Measurements from ENCODE around the gene SIGLEC9. TPM values are rescaled to one million over a fixed set of nuclear protein-coding genes. Genes with fewer than 3 reads are reported as not detected.
"Not testable (repeated sequence)": the region's sequence is repeated elsewhere in the genome, so short reads cannot be mapped to it uniquely, and the experiment has no call there.

Gene SIGLEC9
- total RNA-seq, 2 donors from 2014 or later: 0.33 to 1.3 TPM

DNA sequence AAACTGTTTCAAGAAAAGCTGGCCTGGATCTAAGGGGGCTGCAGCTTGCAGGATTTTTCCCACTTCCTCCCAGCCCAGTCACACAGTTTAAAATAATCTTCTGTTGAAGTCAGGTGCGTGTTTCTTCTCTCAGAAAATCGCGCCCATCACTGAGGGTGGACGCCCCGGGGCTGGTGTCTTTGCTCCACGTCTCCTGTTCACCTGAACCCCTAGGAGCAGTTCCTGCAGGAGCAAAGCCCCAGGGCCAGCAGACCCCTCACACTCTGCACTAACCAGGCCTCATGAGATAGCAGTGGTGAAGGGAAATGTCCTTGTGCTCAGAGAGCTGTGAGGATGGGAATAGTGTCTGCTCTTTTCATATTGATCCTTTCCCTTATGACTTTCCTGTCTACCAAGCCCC, 16.5 kb downstream of the SIGLEC9 start:
- H3K27me3 ChIP-seq: no peaks in the 10 kb centered on the region
- H3K4me3 ChIP-seq: no peak overlapping the region
- no peaks in the 10 kb centered on the region for H3K4me1 ChIP-seq
- intact Hi-C loops (cut with DNase I): no loop called here
- H3K9me3 ChIP-seq: no peaks in the 10 kb centered on the region
- TF ChIP-seq POLR2A (IDR thresholded peaks at IDR 0.05): no peak
- TF ChIP-seq, protein P1, sequence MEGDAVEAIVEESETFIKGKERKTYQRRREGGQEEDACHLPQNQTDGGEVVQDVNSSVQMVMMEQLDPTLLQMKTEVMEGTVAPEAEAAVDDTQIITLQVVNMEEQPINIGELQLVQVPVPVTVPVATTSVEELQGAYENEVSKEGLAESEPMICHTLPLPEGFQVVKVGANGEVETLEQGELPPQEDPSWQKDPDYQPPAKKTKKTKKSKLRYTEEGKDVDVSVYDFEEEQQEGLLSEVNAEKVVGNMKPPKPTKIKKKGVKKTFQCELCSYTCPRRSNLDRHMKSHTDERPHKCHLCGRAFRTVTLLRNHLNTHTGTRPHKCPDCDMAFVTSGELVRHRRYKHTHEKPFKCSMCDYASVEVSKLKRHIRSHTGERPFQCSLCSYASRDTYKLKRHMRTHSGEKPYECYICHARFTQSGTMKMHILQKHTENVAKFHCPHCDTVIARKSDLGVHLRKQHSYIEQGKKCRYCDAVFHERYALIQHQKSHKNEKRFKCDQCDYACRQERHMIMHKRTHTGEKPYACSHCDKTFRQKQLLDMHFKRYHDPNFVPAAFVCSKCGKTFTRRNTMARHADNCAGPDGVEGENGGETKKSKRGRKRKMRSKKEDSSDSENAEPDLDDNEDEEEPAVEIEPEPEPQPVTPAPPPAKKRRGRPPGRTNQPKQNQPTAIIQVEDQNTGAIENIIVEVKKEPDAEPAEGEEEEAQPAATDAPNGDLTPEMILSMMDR (IDR thresholded peaks at IDR 0.05): no peak
- no peak for ATAC-seq
- WGBS, 2 donors: 49 to 54% methylated on average over 6 of the region's 6 CpGs
- H3K36me3 ChIP-seq (replicated peaks in 1 of 2; ENCODE audit: insufficient read depth in 1 of 2, low read depth in 2 of 2): no peaks in the 10 kb centered on the region
- H3K27ac ChIP-seq: no peak overlapping the region
- DNase-seq: no peak

DNA sequence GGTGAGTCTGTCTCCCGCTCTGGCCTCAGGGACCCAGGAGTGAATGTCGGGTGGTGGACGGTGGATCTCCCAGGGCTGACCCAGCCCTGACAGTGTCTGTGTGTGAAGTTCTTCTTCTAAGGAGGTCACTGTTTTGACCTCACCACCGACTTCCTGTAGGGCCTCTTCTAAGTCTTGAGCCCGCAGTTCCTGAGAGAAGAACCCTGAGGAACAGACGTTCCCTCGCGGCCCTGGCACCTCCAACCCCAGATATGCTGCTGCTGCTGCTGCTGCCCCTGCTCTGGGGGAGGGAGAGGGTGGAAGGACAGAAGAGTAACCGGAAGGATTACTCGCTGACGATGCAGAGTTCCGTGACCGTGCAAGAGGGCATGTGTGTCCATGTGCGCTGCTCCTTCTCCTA, 17.4 kb downstream of the SIGLEC9 start, which contains the start of gene SIGLEC7:
SIGLEC7 (plus strand) TSS at position 183 of the 400 bp plus-strand sequence; CDS start at position 252, 69 bp downstream.
- ATAC-seq (no peak), DNase-seq (peak in 1 of 4 donors; percentile 72)
- TF ChIP-seq POLR2A (IDR thresholded peaks at IDR 0.05): peak in 1 of 3 donors; percentile 48
- TF ChIP-seq, protein P1 (IDR thresholded peaks at IDR 0.05): no peak
- intact Hi-C loops (cut with DNase I): no loop called here
- peak within 1 kb of the TSS in 1 of 4 donors; percentile 63 for H3K27ac ChIP-seq
- H3K9me3 ChIP-seq: no peaks in the 10 kb centered on the region
- no peaks in the 10 kb centered on the region for H3K4me1 ChIP-seq
- no peak within 1 kb of the TSS for H3K4me3 ChIP-seq
- H3K36me3 ChIP-seq (replicated peaks in 1 of 2; ENCODE audit: insufficient read depth in 1 of 2, low read depth in 2 of 2): no peaks in the 10 kb centered on the region
- 49% methylated on average over 14 of the region's 14 CpGs for WGBS, 2 donors
- no peaks in the 10 kb centered on the region for H3K27me3 ChIP-seq

DNA sequence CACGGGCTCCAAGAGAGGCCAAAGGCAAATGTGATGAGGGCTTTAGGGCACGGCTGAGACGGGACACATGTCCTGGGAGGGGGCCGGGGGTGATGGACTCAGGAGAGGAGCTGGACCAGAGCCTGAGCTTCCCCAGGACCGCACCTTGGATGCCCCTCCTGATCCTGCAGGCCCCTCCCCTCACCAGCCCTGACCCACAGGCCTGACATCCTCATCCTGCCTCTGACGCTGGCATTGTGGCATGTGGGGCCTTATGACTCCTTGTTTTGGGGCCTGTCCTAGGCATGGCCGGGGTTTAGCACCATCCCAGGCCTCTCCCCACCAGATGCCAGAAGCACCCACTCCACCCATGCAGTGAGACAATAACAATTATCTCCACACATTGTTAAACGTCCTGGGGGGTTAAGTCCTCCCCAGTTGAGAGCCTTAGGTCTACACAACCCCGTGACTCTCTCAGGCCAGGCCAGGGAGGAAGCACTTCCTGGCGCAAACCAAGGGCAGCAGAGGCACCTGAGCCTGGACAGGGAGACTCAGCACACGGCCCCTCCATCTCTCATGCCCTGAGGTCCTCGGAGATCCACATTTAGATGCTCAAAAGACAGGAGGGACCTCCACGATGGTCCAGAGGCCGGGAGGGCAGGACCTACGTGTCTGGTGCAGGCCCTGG, 18.2 kb downstream of the SIGLEC9 start:
- H3K36me3 ChIP-seq (replicated peaks in 1 of 2; ENCODE audit: insufficient read depth in 1 of 2, low read depth in 2 of 2); ATAC-seq; H3K9me3 ChIP-seq; DNase-seq; H3K27me3 ChIP-seq; H3K4me3 ChIP-seq; H3K4me1 ChIP-seq; intact Hi-C loops (cut with DNase I): not testable (repeated sequence)
- peak overlapping the region in 1 of 4 donors; percentile 63 for H3K27ac ChIP-seq
- WGBS, 2 donors: 52% methylated on average over 8 to 12 of the region's 15 CpGs

DNA sequence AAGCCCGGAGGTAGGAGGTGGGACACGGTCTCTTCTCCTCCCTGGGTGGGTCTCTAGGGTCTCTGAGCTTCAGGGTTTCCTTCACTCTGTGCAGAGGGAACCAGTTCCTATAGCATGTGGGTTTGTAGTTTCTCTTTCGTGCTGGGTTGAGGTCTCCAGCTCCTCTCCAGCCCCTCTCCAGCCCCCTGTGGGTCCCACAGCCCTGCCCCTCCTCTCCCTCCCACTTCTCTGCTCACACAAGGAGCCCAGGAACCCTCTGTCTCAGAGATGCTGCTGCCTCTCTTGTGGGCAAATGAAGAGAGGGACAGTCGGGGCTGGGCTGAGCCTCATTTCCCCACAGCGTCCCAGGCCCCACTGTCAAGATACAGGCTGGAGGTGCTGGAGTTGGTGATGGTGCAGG, 18.8 kb downstream of the SIGLEC9 start:
- H3K9me3 ChIP-seq: no peaks in the 10 kb centered on the region
- TF ChIP-seq POLR2A (IDR thresholded peaks at IDR 0.05): no peak
- TF ChIP-seq, protein P1 (IDR thresholded peaks at IDR 0.05): no peak
- DNase-seq (no peak), ATAC-seq (no peak)
- WGBS, 2 donors: 52 to 57% methylated on average over 3 to 5 of the region's 5 CpGs
- no peaks in the 10 kb centered on the region for H3K36me3 ChIP-seq (replicated peaks in 1 of 2; ENCODE audit: insufficient read depth in 1 of 2, low read depth in 2 of 2)
- no peaks in the 10 kb centered on the region for H3K27me3 ChIP-seq
- H3K4me3 ChIP-seq: no peak overlapping the region
- H3K27ac ChIP-seq: no peak overlapping the region
- intact Hi-C loops (cut with DNase I): no loop called here
- H3K4me1 ChIP-seq: no peaks in the 10 kb centered on the region

DNA sequence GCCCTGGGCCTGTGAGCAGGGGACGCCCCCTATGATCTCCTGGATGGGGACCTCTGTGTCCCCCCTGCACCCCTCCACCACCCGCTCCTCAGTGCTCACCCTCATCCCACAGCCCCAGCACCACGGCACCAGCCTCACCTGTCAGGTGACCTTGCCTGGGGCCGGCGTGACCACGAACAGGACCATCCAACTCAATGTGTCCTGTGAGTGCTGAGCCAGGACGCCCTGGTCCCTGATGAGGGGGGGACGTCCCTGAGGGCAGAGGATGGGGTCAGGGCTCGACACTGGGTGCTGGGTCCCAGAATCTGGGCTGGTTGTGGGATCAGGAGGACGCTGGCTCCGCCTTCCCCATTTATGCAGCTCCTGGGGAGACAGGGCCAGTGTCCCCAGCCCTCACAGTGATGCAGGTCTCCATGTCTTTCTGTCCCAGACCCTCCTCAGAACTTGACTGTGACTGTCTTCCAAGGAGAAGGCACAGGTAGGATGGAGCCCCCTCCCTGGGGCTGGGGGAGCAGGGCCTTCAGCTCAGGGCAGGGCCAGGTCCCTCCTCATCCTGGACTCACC, 19.9 kb downstream of the SIGLEC9 start:
- H3K27ac ChIP-seq: no peak overlapping the region

More for the DNA sequence above, 19.9 kb downstream of the SIGLEC9 start:
- Histone ChIP-seq H3K36me3 (replicated peaks in 1 of 2; ENCODE audit: insufficient read depth in 1 of 2, low read depth in 2 of 2) (no peaks in the 10 kb centered on the region), H3K4me1 (no peaks in the 10 kb centered on the region), H3K27me3 (no peaks in the 10 kb centered on the region), H3K9me3 (no peaks in the 10 kb centered on the region), H3K4me3 (no peak overlapping the region)
- 53 to 74% methylated on average over 9 to 10 of the region's 11 CpGs for WGBS, 2 donors
- DNase-seq (no peak), ATAC-seq (no peak)
- TF ChIP-seq POLR2A (IDR thresholded peaks at IDR 0.05): no peak
- TF ChIP-seq, protein P1 (IDR thresholded peaks at IDR 0.05): no peak
- intact Hi-C loops (cut with DNase I): no loop called here
